OCI-LY3 (cell line): Measurements from ENCODE around the gene CPNE8.

Experiments used
- H2AFZ ChIP-seq: fragments of 200-600, 300-600 bp; shearing (Covaris generic); 2 replicates; pipeline ENCODE4 v1.6.0; 2014; ENCODE audit warnings: antibody characterized with exemption, low read depth, low read length
- H3K27ac ChIP-seq: fragments of 200-600, 300-600 bp; sonication (generic); 2 replicates; pipeline ENCODE4 v1.5.1; 2014; ENCODE audit warnings: mild to moderate bottlenecking, low read length, moderate library complexity, mixed read lengths
- H3K27me3 ChIP-seq: fragments of 200-600, 300-600 bp; sonication (generic); 2 replicates; pipeline ENCODE4 v1.6.1; 2014; ENCODE audit warnings: low read depth, low read length, mixed read lengths
- H3K36me3 ChIP-seq: fragments of 200-600, 300-600 bp; sonication (generic); replicated peaks from 2 replicates; pipeline ENCODE3; 2014; ENCODE audit warnings: low read depth, low read length, mixed read lengths
- H3K4me1 ChIP-seq: fragments of 300-600, 200-600 bp; sonication (generic); 2 replicates; pipeline ENCODE4 v1.6.1; 2014; ENCODE audit warnings: low read length, mixed read lengths
- H3K4me2 ChIP-seq: fragments of 200-600, 300-600 bp; sonication (generic); 2 replicates; pipeline ENCODE4 v1.6.1; 2014; ENCODE audit warnings: low read length, mixed read lengths
- H3K4me3 ChIP-seq: fragments of 300-600, 200-600 bp; sonication (generic); 2 replicates; pipeline ENCODE4 v1.5.1; 2014; ENCODE audit warnings: antibody characterized with exemption, mild to moderate bottlenecking, low read length, moderate library complexity
- H3K79me2 ChIP-seq: fragments of 300-600, 200-600 bp; shearing (Covaris generic); 2 replicates; pipeline ENCODE4 v1.6.1; 2014; ENCODE audit warnings: mild to moderate bottlenecking, low read length, mixed read lengths
- H3K9ac ChIP-seq: fragments of 300-600, 200-600 bp; shearing (Covaris generic); 2 replicates; pipeline ENCODE4 v1.6.0; 2014; ENCODE audit warnings: mild to moderate bottlenecking, low read length, moderate library complexity
- H3K9me3 ChIP-seq: fragments of 200-600, 300-600 bp; shearing (Covaris generic); 2 replicates; pipeline ENCODE4 v1.6.1; 2014; ENCODE audit warnings: low read length, mixed read lengths; ENCODE audit not compliant: insufficient read depth
- H4K20me1 ChIP-seq: fragments of 200-600, 300-600 bp; sonication (generic); 2 replicates; pipeline ENCODE4 v1.6.1; 2016; ENCODE audit warnings: low read length, mixed read lengths; ENCODE audit not compliant: insufficient read depth
- CTCF ChIP-seq: fragments of 200-600, 300-600 bp; sonication (generic); IDR thresholded peaks from 2 replicates; pipeline ENCODE4 v1.5.1; 2014; ENCODE audit warnings: antibody characterized with exemption, low read length, low read depth
- EZH2phosphoT487 ChIP-seq: fragments of 200-600 bp; shearing (Covaris generic); IDR thresholded peaks from 2 replicates; pipeline ENCODE4 v1.6.1; 2018; ENCODE audit warnings: antibody characterized with exemption, mixed run types, low read depth

Gene CPNE8

GRCh38 chr12:38633511-38633910 is 271.9 kb downstream of the CPNE8 start:
- H3K4me1 ChIP-seq = no peaks in the 10 kb centered on the region
- no peaks in the 10 kb centered on the region for H3K9me3 ChIP-seq
- no peak overlapping the region for H3K4me2 ChIP-seq
- H3K36me3 ChIP-seq = no peaks in the 10 kb centered on the region
- no peaks in the 10 kb centered on the region for H4K20me1 ChIP-seq
- no peak overlapping the region for H3K9ac ChIP-seq
- no peak overlapping the region for H3K27ac ChIP-seq
- no peaks in the 10 kb centered on the region for H3K27me3 ChIP-seq
- no peak overlapping the region for H3K4me3 ChIP-seq
- TF ChIP-seq CTCF = no peak
- no peak for TF ChIP-seq EZH2phosphoT487
- no peak overlapping the region for H2AFZ ChIP-seq
- no peaks in the 10 kb centered on the region for H3K79me2 ChIP-seq

GRCh38 chr12:38629064-38629463 is 276.3 kb downstream of the CPNE8 start:
- no peaks in the 10 kb centered on the region for H3K36me3 ChIP-seq
- no peak overlapping the region for H2AFZ ChIP-seq
- H3K4me1 ChIP-seq = no peaks in the 10 kb centered on the region
- H3K4me2 ChIP-seq = no peak overlapping the region
- no peak overlapping the region for H3K4me3 ChIP-seq
- no peaks in the 10 kb centered on the region for H3K27me3 ChIP-seq
- no peaks in the 10 kb centered on the region for H3K9me3 ChIP-seq
- no peak overlapping the region for H3K27ac ChIP-seq
- H3K79me2 ChIP-seq = no peaks in the 10 kb centered on the region
- H4K20me1 ChIP-seq = no peaks in the 10 kb centered on the region
- TF ChIP-seq CTCF = no peak
- TF ChIP-seq EZH2phosphoT487 = no peak
- no peak overlapping the region for H3K9ac ChIP-seq

- Histone ChIP-seq H3K4me3 (no peak overlapping the region), H3K27me3 (no peaks in the 10 kb centered on the region), H3K9ac (no peak overlapping the region), H3K9me3 (no peaks in the 10 kb centered on the region), H3K27ac (no peak overlapping the region), H4K20me1 (no peaks in the 10 kb centered on the region), H3K36me3 (no peaks in the 10 kb centered on the region), H2AFZ (no peak overlapping the region), H3K4me2 (no peak overlapping the region), H3K4me1 (no peaks in the 10 kb centered on the region), H3K79me2 (no peaks in the 10 kb centered on the region)
- TF ChIP-seq CTCF (no peak), EZH2phosphoT487 (no peak)
These were observed 277.1 kb downstream of the CPNE8 start for GRCh38 chr12:38628288-38628687.

- H3K27me3 ChIP-seq = no peaks in the 10 kb centered on the region
- no peak overlapping the region for H2AFZ ChIP-seq
- H3K36me3 ChIP-seq = no peaks in the 10 kb centered on the region
- no peaks in the 10 kb centered on the region for H3K9me3 ChIP-seq
- no peak overlapping the region for H3K27ac ChIP-seq
- H3K4me2 ChIP-seq = no peak overlapping the region
- no peak for TF ChIP-seq EZH2phosphoT487
- no peak for TF ChIP-seq CTCF
- H3K4me1 ChIP-seq = no peaks in the 10 kb centered on the region
- no peaks in the 10 kb centered on the region for H3K79me2 ChIP-seq
- H3K9ac ChIP-seq = no peak overlapping the region
- H3K4me3 ChIP-seq = no peak overlapping the region
- H4K20me1 ChIP-seq = no peaks in the 10 kb centered on the region
These were observed 280.1 kb downstream of the CPNE8 start for GRCh38 chr12:38625306-38625705.
